AG04450 (cell line): ENCODE results near the gene TTC39A. TPM values are rescaled to one million over a fixed set of nuclear protein-coding genes. Genes with fewer than 3 reads are reported as not detected.
A peak's percentile ranks its signal among the peaks of the same experiment; 100 is the strongest.

Experiments used
- CTCF ChIA-PET: fragments of 300-600, 350-600 bp; formaldehyde crosslinking; extraction: SDS; loops from one replicate; lab custom pipeline; 2022; ENCODE audit warnings: antibody characterized with exemption, inconsistent platforms; lab: Charles Lee
- POLR2A ChIA-PET: fragments of 350-600 bp; formaldehyde crosslinking; extraction: SDS; loops from one replicate; lab custom pipeline; 2021; ENCODE audit warnings: antibody characterized with exemption, inconsistent platforms; lab: Yijun Ruan, JAX
- DNase-seq: peaks from one replicate; pipeline ENCODE4 v3.0.0-alpha.2; 2011; ENCODE audit warnings: low read depth, low spot score
- H3K27ac ChIP-seq: one replicate; pipeline ENCODE4 v1.5.1; 2012; ENCODE audit warnings: low read depth, low read length, control low read depth
- H3K27me3 ChIP-seq: one replicate; pipeline ENCODE4 v1.6.0; 2012; ENCODE audit warnings: low read length; ENCODE audit not compliant: control insufficient read depth, insufficient read depth
- H3K4me3 ChIP-seq: 2 replicates; pipeline ENCODE4 v1.5.1; 2011; ENCODE audit warnings: mild to moderate bottlenecking, low read depth, low read length, control low read depth
- H3K9me3 ChIP-seq: 2 replicates; pipeline ENCODE4 v1.5.1; 2012; ENCODE audit warnings: low read length; ENCODE audit not compliant: control insufficient read depth, insufficient read depth
- polyA minus RNA-seq: library from RNA; depleted of rRNA, polyadenylated mRNA; stranded (reverse); fragments of >200 nt; gene quantifications from 2 replicates; pipeline ENCODE4 v1.2.3, GENCODE V29; 2011; rRNA and poly(A)+ RNA removed
- polyA plus RNA-seq: library from polyadenylated mRNA; depleted of rRNA; stranded (reverse); fragments of >200 nt; gene quantifications from 2 replicates; pipeline ENCODE4 v1.2.3, GENCODE V29; 2011; rRNA removed
- TF ChIP-seq, protein P1 (sequence below): IDR thresholded peaks from 2 replicates; pipeline ENCODE4 v1.5.1; 2011; ENCODE audit warnings: low read depth, low read length, control low read depth, inconsistent platforms

The TTC39A gene
- polyA plus RNA-seq (0.21 and 0.46 TPM in 2 replicates), polyA minus RNA-seq (0.37 and 1.7 TPM in 2 replicates)

DNA sequence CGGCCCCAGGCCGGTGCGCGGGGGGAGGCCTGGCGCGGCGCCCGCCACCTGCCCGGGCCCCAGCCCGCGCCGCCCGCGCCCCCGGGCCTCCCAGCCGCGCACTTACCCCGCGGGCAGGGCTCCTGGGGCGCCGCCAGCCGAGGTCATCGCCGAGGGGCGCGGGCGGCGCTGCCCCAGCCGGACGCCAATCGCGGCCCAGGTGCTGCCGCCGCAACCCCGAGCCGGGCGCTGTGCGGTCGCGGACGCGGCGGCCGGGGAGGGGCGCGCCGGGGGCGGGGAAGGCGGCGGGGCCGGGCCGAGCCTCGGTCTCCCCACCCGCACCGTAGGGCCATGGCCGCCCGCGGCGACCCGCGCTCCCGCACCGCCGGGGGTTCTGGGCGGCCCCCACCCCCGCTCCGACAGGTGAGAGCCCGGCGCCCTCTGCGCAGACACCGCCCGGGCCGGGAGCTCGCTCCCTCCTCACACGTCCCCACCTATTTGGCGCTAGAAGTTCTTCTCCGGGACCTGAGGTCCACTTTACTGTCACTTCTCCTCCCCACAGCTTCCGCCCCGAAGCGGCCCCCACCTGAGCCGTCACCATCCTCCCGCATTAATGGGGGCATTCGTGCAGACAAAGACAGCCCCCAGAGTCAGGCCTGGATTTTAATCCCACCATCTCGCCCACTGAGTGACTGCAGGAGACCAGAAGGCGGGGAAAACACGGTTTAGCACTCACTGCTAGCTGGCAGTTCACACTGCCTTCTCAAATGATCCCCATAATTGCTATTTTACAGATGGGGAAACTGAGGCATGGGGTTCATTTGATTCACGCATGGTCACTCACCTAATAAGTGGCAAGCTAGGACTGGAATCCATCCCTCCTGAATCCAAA lies at the start of gene TTC39A:
Gene TTC39A (minus strand): TSS at position 232 of the 871 bp plus-strand sequence. CDS start 85 bp downstream, at position 147.
- peak within 1 kb of the TSS; percentile 21 for H3K27ac ChIP-seq
- no peak for DNase-seq
- TF ChIP-seq, protein P1, sequence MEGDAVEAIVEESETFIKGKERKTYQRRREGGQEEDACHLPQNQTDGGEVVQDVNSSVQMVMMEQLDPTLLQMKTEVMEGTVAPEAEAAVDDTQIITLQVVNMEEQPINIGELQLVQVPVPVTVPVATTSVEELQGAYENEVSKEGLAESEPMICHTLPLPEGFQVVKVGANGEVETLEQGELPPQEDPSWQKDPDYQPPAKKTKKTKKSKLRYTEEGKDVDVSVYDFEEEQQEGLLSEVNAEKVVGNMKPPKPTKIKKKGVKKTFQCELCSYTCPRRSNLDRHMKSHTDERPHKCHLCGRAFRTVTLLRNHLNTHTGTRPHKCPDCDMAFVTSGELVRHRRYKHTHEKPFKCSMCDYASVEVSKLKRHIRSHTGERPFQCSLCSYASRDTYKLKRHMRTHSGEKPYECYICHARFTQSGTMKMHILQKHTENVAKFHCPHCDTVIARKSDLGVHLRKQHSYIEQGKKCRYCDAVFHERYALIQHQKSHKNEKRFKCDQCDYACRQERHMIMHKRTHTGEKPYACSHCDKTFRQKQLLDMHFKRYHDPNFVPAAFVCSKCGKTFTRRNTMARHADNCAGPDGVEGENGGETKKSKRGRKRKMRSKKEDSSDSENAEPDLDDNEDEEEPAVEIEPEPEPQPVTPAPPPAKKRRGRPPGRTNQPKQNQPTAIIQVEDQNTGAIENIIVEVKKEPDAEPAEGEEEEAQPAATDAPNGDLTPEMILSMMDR, result no peak
- H3K27me3 ChIP-seq, result peaks cover 2% of the 10 kb centered on the region
- H3K9me3 ChIP-seq, result no peaks in the 10 kb centered on the region
- POLR2A ChIA-PET, result no interaction called here
- H3K4me3 ChIP-seq, result peak within 1 kb of the TSS; percentile 42
- CTCF ChIA-PET, result interaction anchor here (1.6 kb wide), 2 partner anchors 33 to 204 kb away, joined by 4 to 5 read pairs; no protein-coding TSS in a partner anchor

DNA sequence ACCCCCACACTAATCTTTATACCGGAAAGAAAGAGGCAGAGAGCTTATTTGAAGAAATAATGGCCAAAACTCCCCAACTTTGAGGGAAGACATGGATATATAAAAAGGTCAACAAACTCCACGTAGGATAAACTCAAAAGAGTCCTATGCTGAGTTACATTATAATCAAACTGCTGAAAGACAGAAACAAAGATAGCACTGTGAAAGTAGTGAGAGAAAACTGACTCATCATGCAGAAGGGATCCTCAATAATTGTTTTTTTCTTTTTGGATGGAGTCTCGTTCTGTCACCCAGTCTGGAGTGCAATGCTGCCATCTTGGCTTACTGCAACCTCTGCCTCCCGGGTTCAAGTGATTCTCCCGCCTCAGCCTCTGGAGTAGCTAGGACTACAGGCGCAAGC lies 48.5 kb upstream of the TTC39A start:
- CTCF ChIA-PET, result no interaction called here
- TF ChIP-seq, protein P1, result no peak
- H3K27ac ChIP-seq, result no peak overlapping the region
- no peak for DNase-seq
- H3K4me3 ChIP-seq, result no peak overlapping the region
- POLR2A ChIA-PET, result no interaction called here
- no peaks in the 10 kb centered on the region for H3K27me3 ChIP-seq
- H3K9me3 ChIP-seq, result 0 out of 2 replicates have a peak, but pooled peaks cover 2% of the 10 kb centered on the region

DNA sequence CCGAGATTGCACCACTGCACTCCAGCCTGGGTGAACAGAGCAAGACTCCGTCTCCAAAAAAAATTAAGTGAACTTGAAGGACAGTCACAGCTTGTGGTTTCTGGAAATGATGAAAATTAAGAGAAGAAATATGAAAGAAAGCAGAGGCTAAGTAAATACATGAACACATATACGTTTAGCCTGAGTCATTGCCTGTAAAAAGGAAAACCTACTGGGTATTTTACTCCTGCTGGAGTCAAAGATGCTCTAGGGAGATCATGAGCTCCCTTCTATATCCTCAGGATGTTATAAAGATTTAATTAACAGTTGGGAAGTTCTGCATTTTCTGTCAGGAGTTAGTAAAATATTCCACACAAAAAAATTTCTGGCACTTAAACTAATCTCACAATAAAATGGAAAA lies 43.5 kb upstream of the TTC39A start:
- Histone ChIP-seq H3K9me3 (no peaks in the 10 kb centered on the region), H3K27ac (no peak overlapping the region), H3K27me3 (no peaks in the 10 kb centered on the region), H3K4me3 (no peak overlapping the region)
- no peak for DNase-seq
- TF ChIP-seq, protein P1, result no peak
- POLR2A ChIA-PET, result no interaction called here
- CTCF ChIA-PET, result no interaction called here

DNA sequence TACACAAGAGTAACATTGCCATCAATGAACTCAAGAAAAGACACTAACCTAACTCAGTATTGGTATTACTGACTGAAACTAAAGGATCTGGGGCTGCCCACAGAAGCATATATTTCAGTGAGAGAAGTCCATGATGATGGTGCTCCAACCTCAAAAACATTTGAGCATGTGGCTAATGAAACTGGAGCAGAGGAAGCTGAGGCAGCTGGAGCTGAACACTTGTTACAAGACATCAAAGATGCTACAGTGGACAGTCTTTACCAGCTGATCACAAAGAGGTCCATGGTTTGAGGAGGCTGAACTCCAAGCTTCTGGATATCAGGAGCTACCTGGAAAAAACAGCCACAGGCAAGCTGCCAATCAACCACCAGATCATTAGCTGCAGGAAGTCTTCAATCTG lies 42.2 kb upstream of the TTC39A start:
- CTCF ChIA-PET, result no interaction called here
- Histone ChIP-seq H3K9me3 (no peaks in the 10 kb centered on the region), H3K27ac (no peak overlapping the region), H3K27me3 (no peaks in the 10 kb centered on the region), H3K4me3 (no peak overlapping the region)
- TF ChIP-seq, protein P1, result no peak
- DNase-seq, result no peak
- POLR2A ChIA-PET, result interaction anchor here (0.6 kb wide), 1 partner anchor 36 kb away, joined by 5 read pairs; no protein-coding TSS in a partner anchor

DNA sequence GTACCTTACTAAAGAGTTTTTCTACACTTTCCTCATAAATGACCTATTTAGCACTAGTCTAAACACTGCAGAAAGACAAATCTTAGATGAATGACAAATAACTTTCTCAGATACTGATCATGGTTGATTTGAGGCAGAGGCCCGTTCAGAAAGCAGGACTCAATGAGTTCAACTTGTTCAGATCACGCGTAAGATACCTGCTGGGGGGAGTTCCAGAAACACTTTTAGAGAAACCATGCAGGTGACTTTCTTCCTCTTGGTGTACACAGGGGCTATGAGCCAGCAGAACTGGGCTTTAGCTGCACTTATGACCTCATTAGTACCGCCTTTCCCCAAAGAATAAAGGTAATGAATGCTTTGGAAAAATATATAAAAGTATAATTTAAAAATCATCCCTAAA lies 38.8 kb upstream of the TTC39A start:
- POLR2A ChIA-PET, result no interaction called here
- Histone ChIP-seq H3K9me3 (no peaks in the 10 kb centered on the region), H3K27me3 (no peaks in the 10 kb centered on the region), H3K27ac (no peak overlapping the region), H3K4me3 (no peak overlapping the region)
- CTCF ChIA-PET, result no interaction called here
- DNase-seq, result no peak
- TF ChIP-seq, protein P1, result no peak
